HL-60 (cell line): ENCODE results near the gene SEC14L1.

Experiments used
- DNase-seq, 2 experiments: peaks; one replicate each; pipeline ENCODE4 v3.0.0-alpha.2; 2010 to 2020; ENCODE audit warnings: low read depth in 1 of 2, low spot score in 1 of 2
- H3K27ac ChIP-seq: fragments of 250-450 bp; sonication (Bioruptor Pico); replicated peaks from 2 replicates; pipeline ENCODE4 v1.5.1; 2020; ENCODE audit warnings: mild to moderate bottlenecking, moderate library complexity
- H3K27me3 ChIP-seq: fragments of 250-450 bp; sonication (Bioruptor Pico); 2 replicates; pipeline ENCODE4 v1.5.1; 2021; ENCODE audit warnings: mild to moderate bottlenecking, moderate library complexity; ENCODE audit not compliant: insufficient read depth, poor library complexity, severe bottlenecking
- H3K4me3 ChIP-seq: replicated peaks from 2 replicates; pipeline ENCODE4 v1.5.1; 2011; ENCODE audit warnings: mild to moderate bottlenecking, control low read depth, low read length; ENCODE audit not compliant: insufficient read depth
- CTCF ChIP-seq: IDR thresholded peaks from one replicate; pipeline ENCODE4 v1.5.1; 2011; ENCODE audit warnings: low read length, control low read depth, inconsistent platforms; ENCODE audit not compliant: insufficient read depth
- GABPA ChIP-seq: IDR thresholded peaks from 2 replicates; pipeline ENCODE4 v1.6.1; 2012; ENCODE audit warnings: low read depth
- POLR2AphosphoS5 ChIP-seq: IDR thresholded peaks from 2 replicates; pipeline ENCODE4 v1.6.1; 2012; ENCODE audit warnings: low read depth
- REST ChIP-seq: IDR thresholded peaks from 2 replicates; pipeline ENCODE4 v1.6.1; 2012; ENCODE audit warnings: low read depth; ENCODE audit not compliant: insufficient replicate concordance
- SPI1 ChIP-seq: IDR thresholded peaks from 2 replicates; pipeline ENCODE4 v1.6.1; 2012; ENCODE audit warnings: low read depth, mild to moderate bottlenecking, borderline replicate concordance

Gene SEC14L1

GRCh38 chr17:77132411-77133086, 8.2 kb upstream of the SEC14L1 start:
- Histone ChIP-seq H3K27ac (no peak overlapping the region), H3K27me3 (no peaks in the 10 kb centered on the region), H3K4me3 (no peak overlapping the region)
- DNase-seq: no peak
- TF ChIP-seq SPI1 (no peak), REST (no peak), GABPA (no peak), POLR2AphosphoS5 (no peak), CTCF (no peak)

GRCh38 chr17:77133087-77133638, 7.6 kb upstream of the SEC14L1 start:
- no peak overlapping the region for H3K4me3 ChIP-seq
- DNase-seq: no peak
- H3K27ac ChIP-seq: no peak overlapping the region
- H3K27me3 ChIP-seq: no peaks in the 10 kb centered on the region
- TF ChIP-seq REST (no peak), POLR2AphosphoS5 (no peak), SPI1 (no peak), GABPA (no peak), CTCF (no peak)

- no peaks in the 10 kb centered on the region for H3K27me3 ChIP-seq
- H3K27ac ChIP-seq: no peak overlapping the region
- TF ChIP-seq GABPA (no peak), REST (no peak), POLR2AphosphoS5 (no peak), SPI1 (no peak), CTCF (no peak)
- no peak for DNase-seq
- H3K4me3 ChIP-seq: no peak overlapping the region
Measured at GRCh38 chr17:77136420-77136767, 4.4 kb upstream of the SEC14L1 start.
